PC-9 (cell line): Measurements from ENCODE around the gene ADAMTSL3.

Experiments used
- CTCF ChIP-seq: fragments of 200-600 bp; sonication (generic); conservative IDR thresholded peaks from 2 replicates; pipeline ENCODE4 v1.6.1; 2017; ENCODE audit warnings: mixed run types, antibody characterized with exemption, mild to moderate bottlenecking, moderate library complexity
- EZH2 ChIP-seq: fragments of 200-600 bp; sonication (generic); IDR thresholded peaks from 2 replicates; pipeline ENCODE4 v1.8.0; 2017; ENCODE audit warnings: antibody characterized with exemption, low read depth

GRCh38 chr15:84082739-84083138, 428.8 kb downstream of the ADAMTSL3 start:
- TF ChIP-seq CTCF = no peak
- no peak for TF ChIP-seq EZH2
